ENCODE results near the gene RBM42.

DNA sequence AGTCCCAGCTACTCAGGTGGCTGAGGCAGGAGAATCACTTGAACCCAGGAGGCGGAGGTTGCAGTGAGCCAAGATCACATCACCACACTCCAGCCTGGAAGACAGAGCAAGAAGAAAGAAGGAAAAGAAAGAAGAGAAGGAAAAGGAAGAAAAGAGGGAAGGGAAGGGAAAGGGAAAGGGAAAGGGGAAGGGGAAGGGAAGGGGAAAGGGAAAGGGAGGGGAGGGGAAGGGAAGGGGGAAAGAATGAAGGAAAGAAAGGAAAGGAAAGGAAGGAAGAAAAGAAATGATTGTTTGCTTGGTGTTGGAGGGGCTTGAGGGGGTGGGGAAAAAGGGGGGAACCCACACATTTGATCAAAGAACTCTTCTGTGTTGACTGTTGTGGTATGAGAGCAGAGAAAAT, 32.9 kb upstream of the RBM42 start:
- TF ChIP-seq CTCF (IDR thresholded peaks at IDR 0.05) (no peak), POLR2A (IDR thresholded peaks at IDR 0.05) (no peak), POLR2AphosphoS5 (IDR thresholded peaks at IDR 0.05) (no peak)

Measured in prostate gland (tissue), 2 donors.